ENCODE results near the gene ARHGAP29.

- TF ChIP-seq POLR2AphosphoS5 (IDR thresholded peaks at IDR 0.05), result no peak
- no peak for TF ChIP-seq CTCF (IDR thresholded peaks at IDR 0.05)
- TF ChIP-seq POLR2A (IDR thresholded peaks at IDR 0.05), result no peak
Observed at GRCh38 chr1:94257444-94257843, 20.1 kb upstream of the ARHGAP29 start.
